ENCODE data around the gene DPEP3.
"Not testable (repeated sequence)": the region's sequence is repeated elsewhere in the genome, so short reads cannot be mapped to it uniquely, and the experiment has no call there.

DPEP3 gene, protein sequence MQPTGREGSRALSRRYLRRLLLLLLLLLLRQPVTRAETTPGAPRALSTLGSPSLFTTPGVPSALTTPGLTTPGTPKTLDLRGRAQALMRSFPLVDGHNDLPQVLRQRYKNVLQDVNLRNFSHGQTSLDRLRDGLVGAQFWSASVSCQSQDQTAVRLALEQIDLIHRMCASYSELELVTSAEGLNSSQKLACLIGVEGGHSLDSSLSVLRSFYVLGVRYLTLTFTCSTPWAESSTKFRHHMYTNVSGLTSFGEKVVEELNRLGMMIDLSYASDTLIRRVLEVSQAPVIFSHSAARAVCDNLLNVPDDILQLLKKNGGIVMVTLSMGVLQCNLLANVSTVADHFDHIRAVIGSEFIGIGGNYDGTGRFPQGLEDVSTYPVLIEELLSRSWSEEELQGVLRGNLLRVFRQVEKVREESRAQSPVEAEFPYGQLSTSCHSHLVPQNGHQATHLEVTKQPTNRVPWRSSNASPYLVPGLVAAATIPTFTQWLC

GRCh38 chr16:67979955-67980678 lies at the start of gene DPEP3:
DPEP3 (minus strand) TSS chr16:67980499; CDS start chr16:67980380, 119 bp downstream.
- no peaks in the 10 kb centered on the region for H3K27me3 Mint-ChIP-seq
- no peak within 1 kb of the TSS for H3K27ac Mint-ChIP-seq
- ATAC-seq (no peak), DNase-seq (no peak)
- no peaks in the 10 kb centered on the region for H3K9me3 Mint-ChIP-seq
- H3K4me1 Mint-ChIP-seq = peaks cover 37% of the 10 kb centered on the region
- H3K4me3 Mint-ChIP-seq = no peak within 1 kb of the TSS

DNA sequence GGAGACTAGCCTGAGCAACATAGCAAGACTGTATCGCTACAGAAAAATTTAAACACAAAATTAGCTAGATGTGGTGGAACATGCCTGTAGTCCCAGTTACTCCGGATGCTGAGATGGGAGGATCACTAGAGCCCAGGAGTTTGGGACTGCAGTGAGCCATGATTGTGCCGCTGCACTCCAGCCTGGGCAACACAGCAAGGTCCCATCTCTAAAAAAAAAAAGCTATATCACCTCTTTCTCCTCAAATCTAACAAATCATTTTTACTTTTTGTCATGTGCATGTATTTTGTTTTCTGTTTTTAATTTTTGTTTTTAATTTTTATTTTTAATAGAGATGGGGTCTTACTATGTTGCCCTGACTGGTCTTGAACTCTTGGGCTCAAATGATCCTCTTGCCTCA lies 48.7 kb upstream of the DPEP3 start:
- Mint-ChIP-seq H3K9me3 (no peaks in the 10 kb centered on the region), H3K4me3 (no peak overlapping the region)
- no peak for DNase-seq

GRCh38 chr16:68022728-68023537 lies 42.6 kb upstream of the DPEP3 start, which contains the start of the genes DDX28 and DUS2:
DDX28 (minus strand) TSS chr16:68023232; CDS start chr16:68023202, 30 bp downstream.
DUS2 (plus strand) TSS chr16:68023284; CDS start chr16:68038024, 14,740 bp downstream.
- Mint-ChIP-seq H3K27me3 (no peaks in the 10 kb centered on the region), H3K9me3 (no peaks in the 10 kb centered on the region), H3K27ac (peak within 1 kb of the TSS; percentile 97 to 98)

More for the DNA sequence above, 48.7 kb upstream of the DPEP3 start:
- Mint-ChIP-seq H3K27ac (no peak overlapping the region), H3K27me3 (no peaks in the 10 kb centered on the region), H3K4me1 (peaks cover 16% of the 10 kb centered on the region)
- ATAC-seq = no peak

DNA sequence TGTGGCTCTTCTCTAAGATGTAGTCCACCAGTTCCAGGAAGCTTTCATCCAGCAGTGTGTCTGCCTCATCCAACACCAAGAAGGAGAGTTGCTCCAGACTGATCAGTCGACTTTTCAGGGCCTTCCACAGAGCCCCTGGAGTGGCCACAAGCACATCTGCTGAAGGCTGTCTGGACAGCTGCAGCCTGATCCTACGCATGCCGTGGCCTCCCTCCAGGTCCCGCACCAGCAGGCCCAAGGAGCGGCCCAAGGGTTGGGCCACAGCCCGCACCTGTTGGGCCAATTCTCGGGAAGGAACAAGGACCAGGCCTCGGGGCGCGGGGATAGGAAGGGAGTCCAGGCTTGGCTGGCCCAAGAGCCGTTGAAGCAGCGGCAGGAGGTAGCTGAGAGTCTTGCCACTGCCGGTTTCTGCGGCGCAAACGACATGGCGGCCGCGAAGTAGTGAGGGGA lies 42.0 kb upstream of the DPEP3 start:
- H3K4me1 Mint-ChIP-seq = peaks cover 26% of the 10 kb centered on the region

More at GRCh38 chr16:68022728-68023537, 42.6 kb upstream of the DPEP3 start, which contains the start of the genes DDX28 and DUS2:
- Mint-ChIP-seq H3K4me3 (peak within 1 kb of the TSS; percentile 97 to 98), H3K4me1 (peaks cover 26% of the 10 kb centered on the region)
- ATAC-seq (peak; percentile 98), DNase-seq (peak; percentile 91 to 93)

DNA sequence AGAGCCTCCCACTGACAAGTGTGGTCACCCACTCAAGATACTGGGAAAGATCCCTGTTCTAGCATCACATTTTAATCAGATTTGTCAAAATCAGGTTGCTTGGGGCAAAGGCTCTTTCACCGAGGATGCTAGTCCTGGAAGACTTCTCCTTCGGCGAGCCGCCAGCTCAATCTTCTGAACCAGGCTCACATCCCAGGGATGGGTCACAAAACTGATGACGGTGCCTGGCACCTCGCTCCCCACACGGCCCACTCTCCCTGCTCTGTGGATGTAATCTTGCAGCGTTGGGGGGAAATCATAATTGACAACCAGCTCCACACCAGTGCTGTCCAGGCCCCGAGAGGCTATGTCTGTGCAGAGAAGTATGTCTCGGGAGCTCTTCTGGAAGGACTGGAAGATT lies 41.2 kb upstream of the DPEP3 start:
- peak overlapping the region in 1 of 2 donors; percentile 59 for H3K27ac Mint-ChIP-seq
- H3K27me3 Mint-ChIP-seq = no peaks in the 10 kb centered on the region
- DNase-seq (no peak), ATAC-seq (no peak)
- no peaks in the 10 kb centered on the region for H3K9me3 Mint-ChIP-seq
- H3K4me3 Mint-ChIP-seq = peak overlapping the region; percentile 97 to 98
- peaks cover 26% of the 10 kb centered on the region for H3K4me1 Mint-ChIP-seq

More for the DNA sequence above, 42.0 kb upstream of the DPEP3 start:
- DNase-seq = peak in 1 of 2 donors; percentile 11
- Mint-ChIP-seq H3K27me3 (no peaks in the 10 kb centered on the region), H3K27ac (peak overlapping the region; percentile 97 to 98), H3K9me3 (no peaks in the 10 kb centered on the region), H3K4me3 (peak overlapping the region; percentile 97 to 98)
- ATAC-seq = peak; percentile 8

GRCh38 chr16:68019167-68019680 lies 38.9 kb upstream of the DPEP3 start:
- H3K4me3 Mint-ChIP-seq = no peak overlapping the region
- no peaks in the 10 kb centered on the region for H3K9me3 Mint-ChIP-seq
- DNase-seq (no peak), ATAC-seq (no peak)
- H3K4me1 Mint-ChIP-seq = peaks cover 27% of the 10 kb centered on the region
- no peaks in the 10 kb centered on the region for H3K27me3 Mint-ChIP-seq
- H3K27ac Mint-ChIP-seq = no peak overlapping the region

DNA sequence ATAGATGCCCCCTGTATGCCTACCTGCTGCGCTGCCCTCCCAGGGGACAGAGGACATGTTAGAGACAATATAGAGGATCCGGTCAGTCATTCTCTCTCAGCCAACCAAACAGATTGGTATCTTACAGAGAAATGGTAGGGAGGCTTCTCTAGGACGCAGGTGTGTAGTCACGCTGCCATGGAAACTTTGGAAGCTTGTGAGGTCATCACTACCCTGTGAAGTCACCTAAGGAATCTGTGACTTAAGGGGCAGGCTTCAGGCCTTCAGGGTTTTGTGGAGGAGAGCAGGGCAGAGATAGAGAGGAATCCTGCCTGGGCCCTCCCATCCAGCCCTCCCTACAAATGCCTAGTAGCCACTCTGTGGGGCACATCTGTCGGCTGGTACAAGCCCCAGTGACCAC lies 35.4 kb upstream of the DPEP3 start, which contains the start of gene DPEP2NB:
Gene DPEP2NB (minus strand): TSS at position 231 of the 400 bp plus-strand sequence. CDS start 141 bp downstream, at position 90.
- Mint-ChIP-seq H3K9me3 (no peaks in the 10 kb centered on the region), H3K4me1 (peaks cover 18% of the 10 kb centered on the region), H3K27ac (no peak within 1 kb of the TSS), H3K4me3 (no peak within 1 kb of the TSS), H3K27me3 (no peaks in the 10 kb centered on the region)
- DNase-seq = no peak
- no peak for ATAC-seq

DNA sequence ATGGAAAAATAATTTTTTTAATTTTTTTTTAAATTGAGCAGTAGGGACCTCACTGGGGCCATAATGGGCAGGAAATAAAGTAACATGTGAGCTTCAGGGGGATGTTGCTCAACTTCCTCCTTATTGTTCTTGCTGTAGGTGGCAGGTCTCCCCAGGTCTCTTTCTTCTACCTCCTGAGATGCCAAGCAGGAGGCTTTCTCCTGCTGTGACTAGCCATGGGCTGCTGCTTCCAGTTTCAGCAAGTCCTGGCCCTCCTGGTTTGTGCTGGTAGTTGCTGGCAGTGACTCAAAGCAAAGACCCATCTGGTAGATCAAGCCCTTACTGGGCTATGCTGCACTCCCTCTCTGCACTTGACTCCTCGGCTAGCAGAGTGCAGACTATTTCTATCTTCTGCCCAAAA lies 33.1 kb upstream of the DPEP3 start:
- DNase-seq = no peak
- Mint-ChIP-seq H3K4me1 (peaks cover 18% of the 10 kb centered on the region), H3K27me3 (no peaks in the 10 kb centered on the region), H3K4me3 (no peak overlapping the region), H3K9me3 (no peaks in the 10 kb centered on the region), H3K27ac (peak overlapping the region in 1 of 2 donors; percentile 81)
- peak; percentile 15 for ATAC-seq

DNA sequence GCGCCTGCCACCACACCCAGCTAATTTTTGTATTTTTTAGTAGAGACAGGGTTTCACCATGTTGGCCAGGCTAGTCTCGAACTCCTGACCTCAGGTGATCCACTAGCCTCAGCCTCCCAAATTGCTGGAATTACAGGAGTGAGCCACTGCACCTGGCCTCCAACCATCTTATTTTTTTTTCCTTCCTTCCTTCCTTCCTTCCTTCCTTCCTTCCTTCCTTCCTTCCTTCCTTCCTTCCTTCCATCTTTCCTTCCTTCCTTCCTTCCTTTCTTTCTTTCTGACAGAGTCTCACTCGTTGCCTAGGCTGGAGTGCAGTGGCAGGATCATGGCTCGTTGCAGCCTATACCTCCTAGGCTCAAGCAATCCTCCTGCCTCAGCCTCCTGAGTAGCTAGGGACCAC lies 29.6 kb upstream of the DPEP3 start:
- not testable (repeated sequence) for H3K9me3 Mint-ChIP-seq, DNase-seq, ATAC-seq, H3K4me3 Mint-ChIP-seq, H3K27me3 Mint-ChIP-seq, H3K27ac Mint-ChIP-seq
- peaks cover 30% of the 10 kb centered on the region for H3K4me1 Mint-ChIP-seq

- H3K4me3 Mint-ChIP-seq = no peak overlapping the region
- no peak for DNase-seq
- H3K27me3 Mint-ChIP-seq = no peaks in the 10 kb centered on the region
- no peaks in the 10 kb centered on the region for H3K9me3 Mint-ChIP-seq
- peaks cover 32% of the 10 kb centered on the region for H3K4me1 Mint-ChIP-seq
- no peak for ATAC-seq
- H3K27ac Mint-ChIP-seq = peak overlapping the region in 1 of 2 donors; percentile 30
Measured at GRCh38 chr16:68009157-68009735, 28.9 kb upstream of the DPEP3 start.

GRCh38 chr16:68005786-68006286 lies 25.5 kb upstream of the DPEP3 start:
- Mint-ChIP-seq H3K4me1 (peaks cover 26% of the 10 kb centered on the region), H3K4me3 (peak overlapping the region in 1 of 2 donors; percentile 23), H3K27ac (peak overlapping the region; percentile 49 to 95), H3K27me3 (no peaks in the 10 kb centered on the region), H3K9me3 (no peaks in the 10 kb centered on the region)
- peak; percentile 74 for ATAC-seq
- DNase-seq = no peak

DNA sequence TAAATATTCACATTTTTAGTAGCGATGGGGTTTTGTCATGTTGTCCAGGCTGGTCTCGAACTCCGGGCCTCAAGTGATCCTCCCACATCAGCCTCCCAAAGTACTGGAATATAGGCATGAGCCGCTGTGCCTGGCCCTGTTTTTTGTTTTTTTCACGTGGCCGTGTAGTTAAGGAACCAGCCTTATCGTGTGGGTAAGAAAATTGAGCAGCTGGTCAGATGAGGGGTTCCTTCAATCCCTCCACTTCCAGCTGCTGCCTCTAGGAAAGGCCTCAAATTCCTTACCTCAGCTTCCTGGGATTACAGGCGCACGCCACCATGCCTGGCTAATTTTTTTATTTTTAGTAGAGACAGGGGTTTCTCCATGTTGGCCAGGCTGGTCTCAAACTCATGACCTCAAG lies 24.9 kb upstream of the DPEP3 start:
- ATAC-seq (no peak), DNase-seq (no peak)
- no peak overlapping the region for H3K4me3 Mint-ChIP-seq
- peak overlapping the region; percentile 50 to 95 for H3K27ac Mint-ChIP-seq
- H3K9me3 Mint-ChIP-seq = no peaks in the 10 kb centered on the region
- peaks cover 33% of the 10 kb centered on the region for H3K4me1 Mint-ChIP-seq
- no peaks in the 10 kb centered on the region for H3K27me3 Mint-ChIP-seq

GRCh38 chr16:68003031-68003430 lies 22.7 kb upstream of the DPEP3 start:
- ATAC-seq = no peak
- Mint-ChIP-seq H3K27ac (peak overlapping the region in 1 of 2 donors; percentile 3), H3K27me3 (no peaks in the 10 kb centered on the region), H3K4me1 (peaks cover 48% of the 10 kb centered on the region), H3K4me3 (no peak overlapping the region), H3K9me3 (no peaks in the 10 kb centered on the region)
- DNase-seq = no peak

DNA sequence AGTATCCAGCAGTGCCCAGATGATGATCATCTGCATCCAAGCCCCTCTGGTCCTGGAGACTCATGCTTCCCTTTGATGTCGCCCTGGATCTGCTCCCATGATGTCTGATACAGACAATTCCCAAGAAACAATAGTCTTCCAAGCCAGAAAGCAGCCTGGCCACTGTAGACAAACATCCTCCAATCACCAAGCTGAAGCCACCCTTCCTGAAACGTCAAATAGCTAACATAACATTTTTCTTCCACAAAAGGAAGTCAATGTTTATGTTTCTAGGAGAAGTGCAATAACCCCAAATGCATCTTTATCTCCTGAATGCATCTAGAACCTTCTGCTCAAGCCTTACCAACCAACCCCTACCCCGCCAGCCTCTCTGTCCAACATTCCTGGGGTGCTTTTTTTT lies 20.2 kb upstream of the DPEP3 start:
- peaks cover 59% of the 10 kb centered on the region for H3K4me1 Mint-ChIP-seq

More for the DNA sequence above, 20.2 kb upstream of the DPEP3 start:
- ATAC-seq (no peak), DNase-seq (no peak)
- Mint-ChIP-seq H3K4me3 (peak overlapping the region; percentile 37 to 79), H3K27ac (no peak overlapping the region), H3K27me3 (no peaks in the 10 kb centered on the region), H3K9me3 (no peaks in the 10 kb centered on the region)

Measured in stimulated activated naive CD8-positive, alpha-beta T cell treated with anti-CD3 and anti-CD28 coated beads, Interleukin-15, amount 100 ng/mL, for 72 hours (primary cell).